T follicular helper cell (primary cell): ENCODE data around the gene SMPD3.

Experiments
- DNase-seq: peaks from one replicate; pipeline ENCODE4 v3.0.0-alpha.2; 2020; ENCODE audit warnings: low read depth

SMPD3 gene

GRCh38 chr16:68381363-68381724 lies 67.0 kb downstream of the SMPD3 start:
- no peak for DNase-seq

DNA sequence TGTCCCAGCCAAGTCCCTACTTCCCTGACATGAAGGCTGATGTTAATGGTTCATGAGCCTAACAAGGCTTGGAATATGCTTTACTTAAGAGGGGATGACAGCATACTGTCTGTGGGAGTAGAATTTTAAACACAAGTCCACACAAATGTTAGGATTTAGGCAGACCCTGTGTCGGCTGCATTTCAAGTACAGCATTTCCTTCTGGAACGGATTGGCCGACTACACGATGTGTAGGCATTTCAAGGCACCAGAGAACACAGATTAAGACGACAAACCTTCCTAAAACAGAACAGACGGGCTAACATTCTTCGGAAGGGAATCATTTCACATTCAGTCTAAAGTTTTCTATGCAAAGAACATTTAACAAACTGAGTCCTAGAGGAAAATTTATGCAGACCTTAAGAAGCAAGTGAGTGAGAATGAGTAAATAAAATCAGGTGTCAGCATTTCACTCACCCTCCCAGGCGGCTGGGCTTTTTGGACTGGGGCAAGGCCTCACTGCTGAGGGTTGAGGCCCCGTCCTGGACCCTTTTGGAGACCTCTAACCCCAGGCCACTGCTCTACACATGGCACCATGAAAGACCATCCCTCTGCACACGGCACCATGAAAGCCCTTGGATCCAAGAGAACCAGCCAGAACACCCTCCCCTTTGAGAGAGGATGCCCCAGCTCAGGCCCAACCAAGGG lies 67.5 kb downstream of the SMPD3 start:
- DNase-seq, result no peak

DNA sequence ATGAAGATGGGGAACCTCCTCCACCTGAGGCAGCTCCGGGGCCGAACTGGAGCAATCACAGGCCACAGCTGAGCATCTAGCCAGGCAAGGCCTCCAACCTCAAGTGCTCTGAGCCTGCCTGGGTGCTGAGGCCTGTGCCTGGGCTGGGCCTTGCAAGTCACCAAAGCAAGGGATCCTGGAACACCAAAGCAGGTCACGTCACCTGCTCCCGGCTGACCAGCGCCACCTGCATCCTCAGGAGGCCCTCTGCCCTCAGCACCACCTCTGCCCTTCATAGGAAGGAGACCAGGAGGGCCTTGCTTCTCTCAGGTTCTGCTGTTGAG lies 68.0 kb downstream of the SMPD3 start:
- DNase-seq, result no peak

- no peak for DNase-seq
Observed at GRCh38 chr16:68379472-68380347, 68.6 kb downstream of the SMPD3 start.

DNA sequence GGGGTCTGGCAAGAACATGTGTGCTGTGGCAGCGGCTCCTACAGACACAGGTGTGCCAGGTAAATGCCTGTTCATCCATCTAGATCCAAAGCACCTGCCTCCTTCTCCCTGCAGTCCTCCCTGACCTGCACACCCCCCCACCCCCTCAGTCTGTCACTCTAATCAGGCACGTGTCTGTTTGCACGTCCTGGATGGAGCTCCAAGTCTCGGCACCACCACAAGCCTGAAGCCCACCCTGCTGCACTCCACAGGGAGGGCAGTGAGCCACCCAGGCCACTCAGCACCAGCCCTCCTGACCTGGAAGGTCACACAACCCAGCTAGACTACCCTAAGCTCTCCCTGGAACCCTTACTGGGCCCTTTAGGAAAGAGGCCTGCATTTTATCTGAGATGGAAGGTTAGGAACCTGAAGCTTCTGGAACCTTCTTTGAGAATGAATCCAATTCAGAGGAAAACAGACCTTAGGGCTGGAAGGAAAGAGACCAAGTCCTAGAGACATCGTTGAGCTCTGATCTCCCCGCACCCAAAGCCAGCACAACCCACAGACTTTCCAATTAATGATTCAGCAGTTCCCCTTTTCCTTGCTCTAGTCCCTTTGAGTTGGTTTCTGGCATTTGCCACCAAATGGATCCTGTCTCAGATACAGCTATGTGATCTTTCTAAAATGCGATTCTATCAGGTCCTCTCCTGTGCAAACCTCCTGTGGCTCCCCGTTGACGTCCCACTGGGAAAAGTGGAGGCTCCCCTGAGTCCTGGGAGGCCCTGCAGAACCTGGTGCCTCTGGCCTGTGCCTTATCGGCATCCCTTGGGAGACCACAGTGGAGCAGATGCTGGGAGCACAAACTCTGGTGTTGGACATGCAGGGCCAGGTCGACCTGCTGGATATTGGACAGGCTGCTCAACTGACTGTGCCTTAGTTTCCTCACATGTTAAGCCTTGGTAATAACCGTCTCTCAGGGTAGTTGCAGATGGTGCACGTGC lies 69.6 kb downstream of the SMPD3 start:
- DNase-seq, result no peak

GRCh38 chr16:68377667-68378393 lies 70.5 kb downstream of the SMPD3 start:
- no peak for DNase-seq

DNA sequence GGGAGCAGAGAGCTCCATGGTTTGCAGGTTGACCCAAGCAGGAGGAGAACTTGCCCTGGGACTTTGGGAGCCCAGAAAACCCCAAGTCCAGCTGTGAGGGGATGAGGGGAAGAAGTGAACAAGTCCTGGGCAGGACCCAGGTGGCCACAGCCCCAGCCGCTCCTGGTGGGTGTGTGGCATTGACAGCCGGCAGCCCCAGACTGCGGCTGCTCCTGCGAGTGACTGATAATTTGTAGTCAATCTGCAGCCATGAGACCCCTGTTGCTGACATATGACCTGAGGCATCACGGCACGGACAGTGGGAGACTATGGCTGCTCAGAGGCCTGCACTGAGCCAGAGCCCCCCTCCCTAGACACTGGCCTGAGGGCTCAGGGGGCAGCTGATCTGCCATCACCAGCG lies 71.1 kb downstream of the SMPD3 start:
- DNase-seq, result no peak

DNA sequence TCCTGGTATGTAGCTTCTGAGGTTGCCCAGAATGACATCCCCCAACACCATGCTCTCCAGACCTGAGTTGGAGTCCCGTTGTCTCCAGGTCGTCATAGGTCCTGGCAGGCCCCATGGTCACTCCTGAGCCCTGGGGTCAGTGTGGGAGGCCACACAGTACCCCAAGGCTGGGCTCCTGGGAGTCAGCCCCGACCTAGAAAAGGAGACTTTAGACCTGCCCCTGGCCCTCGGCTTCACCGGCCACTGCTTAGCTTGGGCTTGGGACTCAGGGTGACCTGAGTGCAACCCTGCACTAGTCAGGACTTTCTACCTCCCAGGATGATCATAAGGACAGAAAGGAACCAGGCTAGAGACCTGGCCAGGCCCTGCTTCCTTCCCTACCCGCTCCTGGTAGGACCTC lies 71.7 kb downstream of the SMPD3 start:
- no peak for DNase-seq

DNA sequence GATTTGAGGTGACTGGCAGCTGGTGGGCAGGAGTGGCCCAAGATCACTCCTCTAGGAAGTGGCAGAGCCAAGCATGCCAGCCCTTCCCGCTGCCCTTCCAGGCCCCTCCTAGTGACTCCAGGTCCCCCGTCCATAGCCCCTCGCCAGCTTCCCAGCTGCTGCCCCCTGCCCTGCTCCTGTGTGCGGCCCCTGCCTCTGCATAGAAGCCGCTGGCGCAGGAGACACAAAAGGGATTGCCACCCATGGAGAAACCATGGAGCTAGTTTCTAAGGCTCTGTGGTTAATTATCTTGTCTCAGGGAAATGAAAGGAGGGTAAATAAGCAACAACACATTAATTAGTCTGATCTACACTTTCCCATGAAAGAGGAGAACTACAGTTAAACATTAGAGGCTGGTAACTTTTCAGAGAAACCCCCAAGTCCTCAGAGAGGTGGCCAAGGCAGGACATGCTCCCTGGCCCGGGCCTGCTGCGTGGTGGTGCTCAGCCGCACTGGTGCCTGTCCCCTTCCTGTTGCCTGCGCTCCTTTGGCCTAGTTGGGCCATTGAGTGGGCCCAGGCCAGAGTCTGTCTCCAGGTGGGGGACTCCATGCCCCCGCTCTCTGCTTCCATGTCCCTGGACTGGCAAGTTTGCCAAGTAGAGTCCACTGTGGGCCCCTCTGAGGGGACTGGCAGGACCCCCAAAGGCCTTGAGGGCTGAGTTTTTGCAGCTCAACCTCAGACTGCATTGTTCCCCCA lies 72.3 kb downstream of the SMPD3 start:
- no peak for DNase-seq

DNA sequence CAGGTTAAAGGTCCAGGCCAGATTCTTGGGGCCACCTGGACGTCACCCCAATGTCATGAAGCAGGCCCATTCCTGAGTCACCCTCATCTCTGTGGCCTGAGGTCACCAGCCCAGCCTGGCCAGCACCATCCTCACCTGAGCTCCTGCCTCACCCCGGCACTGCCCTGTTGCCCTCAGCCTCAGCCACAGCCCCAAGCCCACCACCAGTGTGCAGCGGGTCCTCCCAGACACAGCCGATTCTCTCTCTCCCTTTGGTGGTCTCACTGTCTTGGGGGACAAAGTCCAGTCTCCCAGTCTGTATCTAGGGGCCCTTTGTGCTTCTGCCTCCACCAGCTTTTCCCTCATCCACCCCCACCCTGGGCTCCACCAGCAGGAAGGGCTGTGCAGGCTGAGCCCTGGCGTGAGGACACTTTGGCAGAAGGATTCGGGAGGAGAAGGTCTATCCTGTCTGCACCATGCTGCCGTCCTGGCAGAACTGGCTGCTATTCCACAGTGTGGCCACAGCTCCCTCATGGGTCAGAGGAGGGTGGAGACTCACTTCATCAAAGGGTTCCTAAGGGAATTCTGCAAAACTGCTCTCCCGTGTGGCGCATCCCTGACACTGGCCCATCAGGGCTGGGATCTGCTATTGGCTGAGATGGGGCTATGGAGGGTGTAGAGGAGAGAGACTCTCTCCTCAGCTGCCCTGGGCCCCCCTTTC lies 73.2 kb downstream of the SMPD3 start:
- no peak for DNase-seq

DNA sequence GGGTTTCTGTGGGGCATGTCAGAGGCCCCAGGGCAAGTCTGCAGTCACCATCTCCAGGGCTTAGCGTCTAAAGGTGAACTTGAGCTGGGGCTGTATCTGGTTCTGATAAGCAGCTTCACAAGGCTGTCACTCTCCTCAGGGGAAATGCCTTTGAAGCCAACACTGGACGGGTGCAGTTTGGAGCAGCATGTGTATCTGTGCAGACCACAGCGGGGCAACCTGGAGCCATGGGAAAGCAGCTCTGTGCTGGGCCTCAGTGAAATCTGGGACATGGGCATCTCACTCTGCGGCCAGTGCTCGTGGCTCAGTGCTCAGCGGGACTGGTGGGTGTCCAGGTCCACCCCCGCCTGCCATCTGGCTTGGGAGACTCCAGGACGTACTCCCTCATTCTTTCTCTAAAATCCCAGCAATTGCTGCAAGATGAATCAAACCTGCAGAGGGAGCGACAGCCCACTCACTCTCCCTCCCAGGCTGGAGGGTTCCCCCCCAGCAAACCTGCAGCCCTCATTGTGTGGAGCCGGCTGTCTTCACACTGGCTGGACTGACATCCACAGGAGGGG lies 74.0 kb downstream of the SMPD3 start:
- no peak for DNase-seq

DNA sequence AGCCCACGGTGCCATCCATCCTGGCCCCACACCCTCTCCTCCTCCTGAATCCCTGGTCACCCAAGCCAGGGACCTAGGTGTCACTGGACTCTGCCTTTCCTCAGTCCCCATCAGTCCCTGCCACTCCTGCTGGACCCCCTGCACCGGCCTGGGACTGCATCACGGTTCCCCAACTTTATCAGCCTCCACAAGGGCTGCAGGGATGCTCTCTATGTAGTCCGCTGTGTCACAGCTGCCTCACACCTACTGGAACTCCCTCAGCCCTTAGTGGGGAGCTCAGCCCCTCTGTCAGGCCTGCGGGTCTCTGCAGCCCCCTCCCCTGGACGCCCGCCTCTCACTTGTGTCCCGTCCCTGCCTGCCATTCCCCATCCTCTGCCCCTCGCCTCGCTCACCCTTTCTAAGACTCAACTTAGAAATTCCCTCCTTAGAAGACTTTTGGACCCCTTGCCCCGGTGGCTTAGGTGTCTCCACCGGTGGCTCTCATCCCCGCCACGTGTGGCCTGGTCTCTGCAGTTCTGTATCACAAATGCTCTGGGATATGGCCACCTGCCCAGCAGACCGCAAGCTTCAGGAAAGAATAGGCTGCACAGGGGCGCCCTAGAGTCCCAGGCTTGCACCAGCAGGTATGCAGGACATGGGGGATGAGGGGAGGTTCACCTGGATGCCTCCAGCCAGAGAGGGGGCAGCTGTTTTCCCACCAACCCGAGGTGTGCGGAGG lies 74.6 kb downstream of the SMPD3 start:
- DNase-seq, result no peak

- DNase-seq, result no peak
Observed at GRCh38 chr16:68372806-68373205, 75.5 kb downstream of the SMPD3 start.

- DNase-seq, result no peak
Observed at GRCh38 chr16:68372381-68372720, 76.0 kb downstream of the SMPD3 start.

- DNase-seq, result no peak
Observed at GRCh38 chr16:68371706-68372380, 76.5 kb downstream of the SMPD3 start.

GRCh38 chr16:68371276-68371651 lies 77.0 kb downstream of the SMPD3 start:
- no peak for DNase-seq

GRCh38 chr16:68370581-68371275 lies 77.6 kb downstream of the SMPD3 start:
- DNase-seq, result no peak
